PFSK-1 (cell line): ENCODE results near the gene ZSCAN18.

Source experiments
- FOXP2 ChIP-seq: optimal IDR thresholded peaks from 2 replicates; pipeline ENCODE3; 2011; ENCODE audit warnings: borderline replicate concordance, control low read depth, inconsistent platforms; ENCODE audit not compliant: insufficient read depth; ENCODE audit errors: extremely low read length, extremely low read depth
- POLR2AphosphoS5 ChIP-seq: IDR thresholded peaks from 2 replicates; pipeline ENCODE4 v1.6.1; 2012; ENCODE audit warnings: low read depth, mild to moderate bottlenecking, control low read depth, low read length, moderate library complexity
- SIN3A ChIP-seq: IDR thresholded peaks from 2 replicates; pipeline ENCODE4 v1.6.1; 2012; ENCODE audit warnings: mild to moderate bottlenecking, low read length, moderate library complexity, borderline replicate concordance; ENCODE audit not compliant: insufficient read depth
- TAF1 ChIP-seq: IDR thresholded peaks from 2 replicates; pipeline ENCODE4 v1.6.1; 2012; ENCODE audit warnings: low read length, control low read depth, borderline replicate concordance; ENCODE audit not compliant: insufficient read depth
- TF ChIP-seq, protein P1 (sequence below), 2 experiments: IDR thresholded peaks; 2 replicates each; pipeline versions ENCODE4 v1.6.1 to v1.8.0; 2011 to 2012; ENCODE audit warnings: low read depth in 2 of 2, low read length in 2 of 2, control low read depth in 1 of 2, inconsistent platforms in 1 of 2, mild to moderate bottlenecking in 1 of 2, moderate library complexity in 1 of 2; ENCODE audit not compliant: insufficient read depth in 1 of 2

The ZSCAN18 gene

DNA sequence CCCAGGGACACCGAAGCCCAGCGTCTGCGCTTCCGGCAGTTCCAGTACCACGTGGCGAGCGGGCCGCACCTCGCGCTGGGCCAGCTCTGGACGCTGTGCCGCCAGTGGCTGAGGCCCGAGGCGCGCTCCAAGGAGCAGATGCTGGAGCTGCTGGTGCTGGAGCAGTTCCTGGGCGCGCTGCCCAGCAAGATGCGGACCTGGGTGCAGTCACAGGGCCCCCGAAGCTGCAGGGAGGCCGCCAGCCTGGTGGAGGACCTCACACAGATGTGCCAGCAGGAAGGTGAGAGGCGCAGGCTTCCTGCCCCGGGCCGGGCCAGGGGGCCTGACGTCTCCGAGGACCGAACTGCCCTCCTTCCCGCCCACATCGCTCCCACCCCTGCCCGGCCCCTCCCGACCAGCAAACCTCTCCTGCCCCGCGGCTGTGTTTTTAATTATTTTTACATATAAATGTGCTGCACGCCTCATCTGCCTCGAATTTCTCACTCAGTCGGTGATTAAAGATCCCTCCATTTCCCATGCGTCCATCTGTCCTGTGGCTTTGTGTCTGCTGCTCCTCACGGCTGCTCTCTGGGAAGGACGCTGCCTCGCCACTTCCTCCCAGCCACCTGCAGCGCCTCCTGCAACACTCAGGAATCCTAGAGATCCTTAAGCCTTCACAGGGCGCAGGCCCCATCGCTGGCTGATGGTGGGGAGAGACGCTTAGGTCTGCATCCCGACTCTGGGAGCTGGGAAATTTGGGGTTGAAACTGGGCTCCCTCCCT is 59.9 kb downstream of the ZSCAN18 start:
- TF ChIP-seq, protein P1, sequence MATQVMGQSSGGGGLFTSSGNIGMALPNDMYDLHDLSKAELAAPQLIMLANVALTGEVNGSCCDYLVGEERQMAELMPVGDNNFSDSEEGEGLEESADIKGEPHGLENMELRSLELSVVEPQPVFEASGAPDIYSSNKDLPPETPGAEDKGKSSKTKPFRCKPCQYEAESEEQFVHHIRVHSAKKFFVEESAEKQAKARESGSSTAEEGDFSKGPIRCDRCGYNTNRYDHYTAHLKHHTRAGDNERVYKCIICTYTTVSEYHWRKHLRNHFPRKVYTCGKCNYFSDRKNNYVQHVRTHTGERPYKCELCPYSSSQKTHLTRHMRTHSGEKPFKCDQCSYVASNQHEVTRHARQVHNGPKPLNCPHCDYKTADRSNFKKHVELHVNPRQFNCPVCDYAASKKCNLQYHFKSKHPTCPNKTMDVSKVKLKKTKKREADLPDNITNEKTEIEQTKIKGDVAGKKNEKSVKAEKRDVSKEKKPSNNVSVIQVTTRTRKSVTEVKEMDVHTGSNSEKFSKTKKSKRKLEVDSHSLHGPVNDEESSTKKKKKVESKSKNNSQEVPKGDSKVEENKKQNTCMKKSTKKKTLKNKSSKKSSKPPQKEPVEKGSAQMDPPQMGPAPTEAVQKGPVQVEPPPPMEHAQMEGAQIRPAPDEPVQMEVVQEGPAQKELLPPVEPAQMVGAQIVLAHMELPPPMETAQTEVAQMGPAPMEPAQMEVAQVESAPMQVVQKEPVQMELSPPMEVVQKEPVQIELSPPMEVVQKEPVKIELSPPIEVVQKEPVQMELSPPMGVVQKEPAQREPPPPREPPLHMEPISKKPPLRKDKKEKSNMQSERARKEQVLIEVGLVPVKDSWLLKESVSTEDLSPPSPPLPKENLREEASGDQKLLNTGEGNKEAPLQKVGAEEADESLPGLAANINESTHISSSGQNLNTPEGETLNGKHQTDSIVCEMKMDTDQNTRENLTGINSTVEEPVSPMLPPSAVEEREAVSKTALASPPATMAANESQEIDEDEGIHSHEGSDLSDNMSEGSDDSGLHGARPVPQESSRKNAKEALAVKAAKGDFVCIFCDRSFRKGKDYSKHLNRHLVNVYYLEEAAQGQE (IDR thresholded peaks at IDR 0.05; ENCODE audit: insufficient read depth in 1 of 2, low read depth in 2 of 2, low read length in 2 of 2), result no peak
- no peak for TF ChIP-seq TAF1

DNA sequence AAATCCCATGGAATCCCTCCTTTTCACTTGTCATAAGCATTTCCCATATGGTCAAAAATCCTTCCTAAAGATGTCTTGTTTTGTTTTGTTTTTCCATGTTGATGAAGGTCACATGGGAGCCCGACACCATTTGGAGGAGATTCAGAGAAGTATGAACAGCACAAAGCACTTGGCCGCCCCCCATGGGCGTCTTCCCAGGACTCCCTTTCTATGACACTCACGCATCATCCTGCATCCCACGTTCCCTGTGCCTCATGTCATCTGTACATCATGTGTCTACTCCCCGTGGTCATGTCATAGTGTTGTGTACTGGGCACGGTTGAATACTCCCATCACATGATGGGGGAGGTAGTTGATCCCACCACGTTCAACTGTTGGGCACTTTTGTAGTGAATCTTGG is 62.2 kb downstream of the ZSCAN18 start:
- TF ChIP-seq POLR2AphosphoS5 (no peak), FOXP2 (no peak), SIN3A (no peak), TAF1 (no peak)
- TF ChIP-seq, protein P1 (IDR thresholded peaks at IDR 0.05; ENCODE audit: insufficient read depth in 1 of 2, low read depth in 2 of 2, low read length in 2 of 2), result no peak

DNA sequence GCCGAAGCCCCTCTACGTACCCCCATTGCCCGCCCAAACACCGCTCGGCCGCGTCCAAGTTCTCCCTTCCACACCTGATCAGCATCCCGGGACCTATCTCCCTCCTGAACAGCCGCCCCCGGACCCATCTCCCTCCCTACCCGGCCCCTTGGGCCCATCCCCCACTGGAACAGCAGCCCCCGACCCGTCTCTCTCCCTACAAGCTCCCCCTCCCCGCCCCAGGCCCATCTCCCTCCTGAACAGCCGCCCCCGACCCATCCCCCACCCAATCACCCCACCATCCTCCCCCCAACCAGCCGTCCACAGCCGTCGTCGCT is 63.6 kb downstream of the ZSCAN18 start:
- TF ChIP-seq FOXP2 (no peak), POLR2AphosphoS5 (no peak), TAF1 (no peak), SIN3A (no peak)
- TF ChIP-seq, protein P1 (IDR thresholded peaks at IDR 0.05; ENCODE audit: insufficient read depth in 1 of 2, low read depth in 2 of 2, low read length in 2 of 2), result no peak
